NCI-H1930 (cell line): ENCODE data around the gene COL4A6.
"Not testable (repeated sequence)": the region's sequence is repeated elsewhere in the genome, so short reads cannot be mapped to it uniquely, and the experiment has no call there.

Experiments
- DNase-seq, 2 experiments: peaks; one replicate each; lab custom pipeline; 2025; lab: John Stamatoyannopoulos, UW

COL4A6 gene

DNA sequence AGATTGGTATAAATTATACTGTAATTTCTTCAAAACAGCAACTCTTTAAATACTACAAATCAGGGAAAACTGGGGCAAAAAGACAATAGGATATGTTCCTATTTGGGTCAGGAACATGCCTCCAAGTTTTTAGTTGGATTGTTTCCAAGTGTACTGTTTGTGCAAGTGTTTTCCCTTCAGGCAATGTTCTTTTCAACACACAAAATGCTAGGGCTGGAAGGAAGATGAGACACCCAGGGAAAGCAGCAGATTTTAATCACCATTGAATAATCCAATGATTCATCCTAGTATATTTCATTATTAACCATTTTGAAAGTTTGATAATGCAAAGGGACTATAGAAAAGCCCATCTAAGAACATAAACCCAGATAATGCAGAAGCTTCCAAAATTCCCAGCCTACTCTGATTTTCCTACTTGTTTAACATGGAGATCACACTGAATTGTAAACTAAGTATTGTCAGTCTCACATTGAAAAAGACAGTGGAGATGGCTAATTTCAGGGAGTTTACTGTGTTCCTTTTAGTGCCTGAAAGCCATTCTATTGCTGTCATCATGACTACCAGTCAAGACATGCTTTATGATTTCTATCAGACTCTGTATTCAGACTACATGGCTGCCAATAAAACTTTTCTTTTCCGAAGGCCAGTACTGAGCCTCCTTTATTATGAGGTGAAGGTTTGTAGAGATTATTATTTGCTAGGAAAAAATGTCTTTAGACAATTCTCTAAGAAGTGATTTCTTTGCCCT, 38.6 kb downstream of the COL4A6 start:
- peak; percentile 68 to 83 for DNase-seq

DNA sequence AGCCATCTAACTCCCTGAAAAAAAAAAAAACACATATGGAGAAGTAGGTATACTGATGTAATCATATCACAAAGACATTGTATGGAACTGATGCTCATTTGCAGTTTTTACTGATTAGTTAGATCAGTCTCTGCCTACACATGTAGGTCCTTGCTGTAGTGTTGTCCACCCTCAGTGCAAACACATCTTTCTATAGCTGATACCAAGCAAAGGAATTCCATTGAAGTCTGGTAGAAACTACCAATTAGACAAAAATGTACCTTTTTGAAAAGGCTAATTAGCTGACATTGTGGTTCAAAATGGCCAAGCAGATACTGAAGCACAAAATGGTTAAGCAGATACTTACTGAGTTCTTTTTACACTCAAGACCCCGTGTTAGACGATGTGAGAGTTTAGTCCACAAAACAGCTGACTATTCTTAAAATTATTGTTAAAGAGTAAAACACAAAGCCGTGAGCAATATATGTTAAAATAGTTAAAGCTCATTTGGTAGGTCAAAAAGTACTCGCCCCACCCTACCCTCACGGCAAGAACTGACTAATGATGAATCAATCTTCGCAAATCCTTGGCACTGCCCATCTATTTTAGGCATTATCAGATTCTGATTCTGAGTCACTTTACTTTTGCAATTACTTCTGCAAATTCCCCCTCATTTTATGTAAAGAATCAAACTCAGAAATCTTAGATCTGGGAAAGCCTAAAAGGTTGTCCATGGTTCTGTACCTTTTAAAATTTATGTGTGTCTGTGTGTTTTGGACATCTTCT, 40.4 kb downstream of the COL4A6 start:
- no peak for DNase-seq

DNA sequence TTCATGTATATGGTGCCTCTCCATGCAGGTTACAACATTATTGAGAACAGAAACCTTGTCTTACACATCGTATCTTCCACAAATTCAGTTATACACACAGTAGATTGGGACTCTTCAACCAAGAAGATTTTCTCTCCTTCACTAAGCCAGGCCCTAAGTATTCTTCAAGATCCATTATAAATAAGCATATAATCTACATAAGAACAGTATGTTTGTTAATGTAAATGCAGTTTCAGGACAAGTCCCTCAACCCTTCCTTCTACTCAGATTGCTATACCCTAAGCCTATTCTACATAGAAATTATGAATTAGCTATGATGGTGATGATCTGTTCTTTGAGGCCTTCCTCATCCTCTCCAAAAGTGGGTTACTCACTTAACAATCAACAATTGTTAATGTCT, 41.2 kb downstream of the COL4A6 start:
- DNase-seq, result no peak

DNA sequence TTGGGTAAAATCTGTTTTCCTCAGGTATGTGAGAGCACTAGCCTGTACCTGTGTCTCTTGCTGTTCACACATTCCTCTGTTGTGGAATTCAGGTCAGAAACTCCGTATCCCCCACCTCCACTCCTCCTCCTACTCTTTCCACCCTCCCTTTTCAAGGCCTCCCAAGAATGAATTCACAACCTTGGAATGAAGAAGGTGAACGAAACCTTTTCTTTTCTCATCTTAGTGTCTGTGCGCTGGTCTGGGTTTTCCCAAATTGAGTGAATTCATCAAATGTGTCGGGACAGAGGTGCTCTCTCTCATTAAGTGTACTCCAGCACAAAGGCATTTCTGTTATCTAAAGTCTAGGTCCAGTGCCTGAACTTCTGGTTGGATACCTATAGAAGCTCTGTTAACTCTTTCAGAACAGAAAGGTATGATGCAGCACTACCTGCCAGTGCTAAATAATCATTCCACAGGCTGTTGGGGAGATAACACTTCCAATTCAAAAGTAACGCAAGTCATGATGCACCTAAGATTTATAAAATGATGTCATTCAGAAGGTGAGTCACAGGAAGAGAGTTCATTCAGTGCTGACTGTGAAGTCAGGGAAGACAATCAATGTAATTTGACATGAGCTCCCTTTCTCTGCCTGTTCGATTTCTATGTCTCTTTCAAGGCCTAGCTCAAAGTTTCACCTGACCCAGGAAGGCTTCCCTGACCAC, 41.9 kb downstream of the COL4A6 start:
- DNase-seq, result no peak

DNA sequence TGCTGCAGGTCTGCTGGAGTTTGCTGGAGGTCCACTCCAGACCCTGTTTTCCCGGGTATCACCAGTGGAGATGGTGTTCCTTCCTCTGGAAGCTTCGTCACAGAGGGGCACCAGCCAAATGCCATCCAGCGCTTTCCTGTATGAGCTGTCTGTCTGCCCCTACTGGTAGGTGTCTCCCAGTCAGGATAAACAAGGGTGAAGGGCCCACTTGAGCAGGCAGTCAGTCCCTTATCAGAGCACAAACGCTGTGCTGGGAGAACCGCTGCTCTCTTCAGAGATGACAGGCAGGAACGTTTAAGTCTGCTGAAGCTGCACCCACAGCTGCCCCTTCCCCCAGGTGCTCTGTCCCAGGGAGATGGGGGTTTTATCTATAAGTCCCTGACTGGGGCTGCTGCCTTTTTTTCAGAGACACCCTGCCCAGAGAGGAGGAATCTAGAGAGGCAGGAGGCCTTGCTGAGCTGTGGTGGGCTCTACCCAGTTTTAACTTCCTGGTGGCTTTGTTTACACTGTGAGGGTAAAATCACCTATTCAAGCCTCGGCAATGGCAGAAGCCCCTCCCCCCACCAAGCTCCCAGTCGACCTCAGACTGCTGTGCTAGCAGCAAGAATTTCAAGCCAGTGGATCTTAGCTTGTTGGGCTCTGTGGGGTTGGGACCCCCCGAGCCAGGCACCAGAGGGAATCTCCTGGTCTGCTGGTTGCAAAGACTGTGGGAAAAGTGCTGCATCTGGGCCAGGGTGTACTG, 47.1 kb downstream of the COL4A6 start:
- not testable (repeated sequence) for DNase-seq

DNA sequence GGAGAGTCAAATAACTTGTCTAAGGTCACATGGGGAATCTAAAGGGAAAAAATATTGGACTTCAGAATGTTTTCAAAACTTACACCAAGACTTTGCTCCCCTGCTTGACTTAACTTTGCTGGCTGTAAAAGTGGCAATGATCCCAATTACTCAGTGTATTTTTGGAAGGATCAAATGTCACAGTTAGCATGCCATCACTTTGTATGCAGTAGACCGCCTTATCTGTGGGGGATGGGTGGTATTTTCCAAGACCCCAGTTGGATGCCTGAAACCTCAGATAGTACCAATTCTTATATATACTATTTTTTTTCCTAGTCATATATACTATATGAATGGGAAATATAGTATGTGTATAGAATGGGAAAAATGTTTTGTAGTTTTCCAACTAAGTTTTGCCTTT, 53.4 kb downstream of the COL4A6 start:
- no peak for DNase-seq

DNA sequence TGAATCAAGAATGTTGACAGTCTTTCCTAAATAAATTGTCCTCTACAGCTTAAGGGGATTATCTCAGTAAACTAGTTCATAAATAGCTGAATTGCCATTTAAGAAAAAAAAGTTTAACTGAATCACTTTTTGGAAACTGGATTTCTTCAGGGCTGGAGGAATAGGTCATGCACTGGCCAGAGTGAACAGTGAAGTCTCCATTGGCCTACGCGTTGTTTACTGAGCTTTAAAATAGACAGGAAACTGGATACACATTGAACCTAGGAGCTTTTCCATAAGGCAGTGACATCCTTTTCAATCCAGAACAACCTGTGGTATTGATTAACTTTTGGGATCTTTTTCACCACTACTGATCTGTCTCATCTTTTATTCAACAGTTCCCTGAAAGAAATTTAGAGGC, 58.0 kb downstream of the COL4A6 start:
- no peak for DNase-seq

DNA sequence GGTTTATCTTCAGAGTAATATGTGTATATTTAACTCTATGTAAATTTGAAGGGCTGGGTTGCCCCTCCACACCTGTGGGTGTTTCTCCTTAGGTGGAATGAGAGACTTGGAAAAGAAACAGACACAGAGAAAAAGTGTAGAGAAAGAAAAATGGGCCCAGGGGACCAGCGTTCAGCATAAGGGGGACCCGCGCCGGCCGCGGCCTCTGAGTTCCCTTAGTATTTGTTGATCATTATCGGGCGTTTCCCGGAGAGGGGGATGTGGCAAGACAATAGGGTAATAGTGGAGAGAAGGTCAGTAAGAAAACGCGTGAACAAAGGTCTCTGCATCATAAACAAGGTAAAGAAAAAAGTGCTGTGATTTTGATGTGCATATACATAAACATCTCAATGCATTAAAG, 61.4 kb downstream of the COL4A6 start:
- DNase-seq, result peak in 1 of 2 experiments; percentile 6

DNA sequence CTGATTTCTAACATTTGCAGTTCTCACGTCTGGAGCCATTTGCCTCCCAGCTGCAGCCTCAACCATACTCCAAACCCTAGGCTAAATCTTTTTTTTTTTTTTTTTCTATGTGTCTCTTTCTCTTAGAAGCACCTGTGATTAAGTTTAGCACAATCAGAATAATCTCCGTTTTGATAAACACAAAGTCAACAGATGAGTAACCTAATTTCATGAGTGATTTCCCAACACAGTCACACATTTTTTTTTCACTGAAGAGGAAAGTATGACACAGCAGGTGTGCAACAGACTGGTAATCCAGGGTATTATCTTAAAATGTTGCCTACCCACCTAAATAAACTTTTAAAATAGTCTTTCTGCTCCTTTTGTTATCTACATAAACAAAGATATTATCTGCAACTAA, 62.6 kb downstream of the COL4A6 start:
- DNase-seq, result peak; percentile 51 to 77

DNA sequence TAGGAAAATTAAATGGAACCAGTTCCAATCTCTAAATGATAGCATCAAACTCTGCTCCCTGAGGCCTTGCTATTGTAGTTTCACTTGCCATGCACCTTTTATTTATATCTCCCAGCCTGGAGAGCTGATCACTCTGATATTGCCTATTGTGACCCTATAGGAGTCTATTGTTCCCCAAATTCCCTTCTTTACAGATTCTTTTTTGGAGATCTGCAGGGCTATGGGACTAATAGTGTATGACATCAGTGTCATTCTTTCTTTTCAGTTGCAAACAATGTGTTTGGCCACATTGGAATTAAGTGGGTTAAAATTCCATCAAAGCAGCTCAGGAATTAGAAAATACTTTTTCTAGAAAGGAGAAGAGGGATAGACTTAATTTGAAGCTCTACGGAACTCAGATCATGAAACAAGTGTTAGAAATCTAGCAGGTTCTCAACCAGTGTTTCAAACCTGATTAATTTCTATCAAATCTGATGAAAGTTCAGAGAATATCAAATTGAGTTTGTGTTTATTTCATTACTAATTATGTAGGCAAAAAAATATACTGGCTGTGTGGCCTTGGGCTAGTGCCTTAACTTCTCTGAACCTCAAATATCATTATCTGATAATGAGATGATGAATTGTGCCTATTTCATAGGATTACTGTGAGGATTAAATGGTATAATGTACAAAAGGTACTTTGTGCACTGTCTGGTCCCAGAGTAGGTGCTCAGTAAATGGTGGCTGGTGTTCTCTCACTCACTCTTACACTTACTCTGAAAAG, 71.4 kb downstream of the COL4A6 start:
- DNase-seq, result no peak

DNA sequence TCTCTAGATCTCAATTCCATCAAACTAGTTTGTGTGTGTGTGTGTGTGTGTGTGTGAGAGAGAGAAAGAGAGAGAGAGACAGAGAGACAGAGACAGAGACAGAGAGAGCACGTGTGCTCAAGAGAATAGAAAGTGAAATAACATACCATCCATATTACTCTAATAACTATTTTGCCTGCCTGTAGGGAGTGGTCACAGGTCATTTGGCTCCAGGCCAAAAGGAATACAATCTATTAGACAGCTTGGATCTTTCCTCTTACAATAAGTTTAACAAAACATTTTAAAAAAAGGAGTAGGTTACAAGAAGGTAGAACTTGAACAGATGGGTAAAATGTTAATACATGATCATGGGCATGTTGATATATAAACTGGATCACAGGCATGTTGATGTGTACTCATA, 76.2 kb downstream of the COL4A6 start:
- no peak for DNase-seq

DNA sequence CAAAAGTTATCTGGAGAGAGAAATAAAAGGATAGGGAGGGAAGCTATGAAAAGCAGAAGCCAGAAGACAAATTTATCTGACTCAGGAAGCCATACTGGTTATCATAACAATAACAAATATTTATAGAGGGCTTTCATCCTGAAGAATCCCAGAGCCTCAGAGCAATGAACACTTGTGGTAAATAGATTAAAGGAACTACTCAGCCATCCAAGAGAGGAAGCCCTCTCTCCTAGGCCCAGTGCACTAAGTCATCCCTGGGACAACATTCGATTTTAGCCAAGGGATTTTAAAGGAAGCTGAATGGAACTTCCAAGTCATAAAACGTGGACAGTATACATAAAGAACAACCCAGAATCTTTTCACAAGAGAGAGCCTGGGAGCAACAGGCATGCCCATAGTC, 76.9 kb downstream of the COL4A6 start:
- DNase-seq, result no peak

DNA sequence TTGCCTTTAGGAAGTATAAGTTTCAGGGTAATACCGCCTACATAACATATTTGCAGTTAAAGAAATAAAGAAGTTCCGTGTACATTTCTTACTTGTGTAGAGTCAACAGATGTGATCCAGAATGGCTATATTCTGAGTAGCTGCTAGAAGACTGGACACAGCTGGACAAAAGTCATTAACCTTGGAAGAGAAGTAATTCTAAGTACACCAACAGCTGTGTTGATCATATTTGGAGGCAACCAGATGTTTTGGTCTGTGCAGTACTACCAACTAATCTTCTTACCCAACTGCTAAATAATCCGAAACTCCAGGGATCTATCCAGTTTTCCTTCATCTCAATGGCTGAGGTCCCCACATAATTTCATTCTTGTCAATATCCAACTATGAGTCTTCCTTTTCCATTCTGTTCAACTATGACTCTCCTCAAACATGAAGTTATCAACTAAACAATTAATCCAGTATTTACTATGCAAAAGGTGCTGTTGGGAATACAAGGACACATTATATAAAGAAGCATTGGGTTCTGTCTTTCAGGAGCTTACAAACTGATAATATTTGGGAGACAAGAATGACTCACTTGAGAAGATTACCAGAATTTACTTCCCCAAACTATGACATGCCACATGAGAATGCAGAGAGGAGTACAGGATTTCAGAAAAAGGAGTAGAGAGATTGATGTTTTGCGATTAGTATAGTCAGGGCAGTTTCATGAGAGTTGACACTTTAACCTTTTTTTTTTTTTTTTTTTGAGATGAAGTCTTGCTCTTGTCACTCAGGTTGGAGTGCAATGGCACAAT, 78.2 kb downstream of the COL4A6 start:
- no peak for DNase-seq

DNA sequence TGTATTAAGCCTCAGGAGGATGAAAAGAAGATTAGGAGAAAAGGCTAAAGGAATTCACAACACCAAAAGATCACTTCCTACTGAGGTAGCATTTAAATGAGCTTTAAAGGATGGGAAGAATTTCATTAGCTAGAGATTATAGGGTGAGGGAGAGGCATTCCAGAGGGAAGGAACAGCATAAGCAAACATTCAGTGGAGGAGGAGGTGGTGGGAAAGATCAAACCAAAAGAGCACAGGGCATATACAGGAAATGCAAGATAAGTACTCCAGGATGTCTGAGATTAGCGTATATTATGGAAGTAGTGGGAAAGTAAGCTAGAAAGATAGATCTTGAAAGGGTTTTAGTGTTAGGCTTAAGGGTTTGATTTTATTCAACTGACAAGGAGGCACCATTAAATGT, 84.8 kb downstream of the COL4A6 start:
- DNase-seq, result no peak

DNA sequence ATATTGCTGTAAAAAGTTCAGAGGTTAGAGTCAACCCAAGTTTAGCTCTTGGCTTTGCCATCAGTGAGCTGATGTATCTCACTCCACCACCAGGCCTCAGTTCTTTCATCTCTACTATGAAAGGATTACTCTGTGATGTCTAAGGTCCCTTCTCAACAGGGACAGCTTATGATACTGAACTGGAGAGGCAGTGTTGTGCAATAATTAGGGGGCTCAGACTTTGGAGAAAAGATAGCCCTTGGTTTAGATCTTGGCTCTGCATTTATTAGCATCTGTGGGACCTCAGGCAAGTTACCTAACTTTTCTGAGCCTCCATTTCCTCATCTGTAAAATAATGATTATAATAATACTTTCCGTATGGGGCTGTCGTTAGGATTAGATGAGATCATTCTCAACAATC, 89.0 kb downstream of the COL4A6 start:
- DNase-seq, result no peak

DNA sequence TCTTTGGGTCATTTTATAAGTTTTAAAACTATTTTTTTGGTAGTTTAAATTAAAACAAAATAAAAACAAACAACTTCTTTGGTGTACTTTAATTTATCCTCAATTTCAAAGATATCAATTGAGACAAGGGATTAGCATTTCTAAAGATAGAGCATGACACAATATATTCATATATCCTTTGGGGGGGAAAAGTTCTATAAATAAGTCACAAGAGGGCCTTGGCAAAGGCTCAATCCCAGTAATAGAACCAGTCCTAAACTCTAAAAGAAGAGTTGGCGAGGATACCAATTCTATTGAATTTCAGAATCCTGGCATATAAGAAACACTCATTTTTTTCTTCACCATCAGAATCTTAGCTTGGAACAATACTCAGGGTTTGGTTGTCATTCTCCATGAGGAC, 89.7 kb downstream of the COL4A6 start:
- DNase-seq, result no peak

DNA sequence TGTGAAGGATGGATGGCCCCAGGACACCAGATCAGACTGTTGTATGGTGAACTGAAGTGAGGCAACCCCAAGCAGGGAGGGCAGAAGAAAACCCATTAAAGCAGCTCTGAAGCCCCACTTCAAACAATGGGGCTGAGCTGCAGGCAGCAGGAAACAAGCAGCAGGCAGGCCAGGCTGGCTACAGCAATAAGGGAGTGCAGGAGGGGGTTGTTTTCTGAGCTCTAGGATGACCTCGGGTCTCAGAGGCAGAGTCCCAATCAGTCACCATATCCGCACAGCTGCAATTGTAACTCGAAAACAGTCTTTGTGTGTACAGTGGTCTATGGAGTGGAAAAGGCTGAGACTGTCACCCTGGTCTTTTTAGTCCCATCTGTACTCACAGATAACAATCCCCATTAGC, 90.4 kb downstream of the COL4A6 start:
- peak; percentile 36 to 39 for DNase-seq

DNA sequence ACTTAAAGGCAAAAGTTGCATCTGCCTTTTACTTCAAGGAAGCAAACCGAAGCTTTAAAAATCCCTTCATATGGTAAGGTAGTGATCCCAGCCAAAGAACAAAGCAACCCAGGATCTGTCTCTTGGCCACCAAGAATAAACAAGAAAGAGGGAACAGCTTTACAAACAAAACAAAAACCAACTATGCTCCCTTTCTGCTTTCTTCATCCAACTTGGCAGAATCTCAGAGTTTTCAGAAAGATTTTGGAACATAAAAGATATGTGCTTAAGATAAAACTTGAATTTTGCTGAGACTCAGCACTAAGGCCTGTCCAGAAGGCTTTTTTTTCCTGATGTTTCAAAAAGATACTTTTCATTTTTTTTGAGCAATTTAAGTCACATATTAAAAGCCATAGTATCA, 94.0 kb downstream of the COL4A6 start:
- DNase-seq, result no peak

DNA sequence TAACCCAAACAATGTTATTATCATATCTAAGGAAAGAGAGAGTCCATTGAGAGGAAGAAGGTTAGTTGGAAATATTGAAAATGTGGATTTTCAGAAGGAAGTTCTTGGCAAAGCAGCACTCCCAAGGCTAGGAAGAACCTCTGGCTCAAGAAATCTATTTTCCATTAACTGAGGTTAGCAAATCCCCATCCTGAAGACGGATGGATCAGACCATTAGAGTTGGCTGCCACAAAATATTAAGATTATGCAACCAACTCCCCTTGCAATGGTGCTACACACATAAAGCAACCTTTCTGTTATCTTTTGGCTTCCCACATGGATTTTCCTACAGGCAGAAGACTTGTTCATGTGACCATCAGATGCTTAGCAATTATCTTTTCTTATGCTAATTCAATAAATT, 96.3 kb downstream of the COL4A6 start:
- no peak for DNase-seq

DNA sequence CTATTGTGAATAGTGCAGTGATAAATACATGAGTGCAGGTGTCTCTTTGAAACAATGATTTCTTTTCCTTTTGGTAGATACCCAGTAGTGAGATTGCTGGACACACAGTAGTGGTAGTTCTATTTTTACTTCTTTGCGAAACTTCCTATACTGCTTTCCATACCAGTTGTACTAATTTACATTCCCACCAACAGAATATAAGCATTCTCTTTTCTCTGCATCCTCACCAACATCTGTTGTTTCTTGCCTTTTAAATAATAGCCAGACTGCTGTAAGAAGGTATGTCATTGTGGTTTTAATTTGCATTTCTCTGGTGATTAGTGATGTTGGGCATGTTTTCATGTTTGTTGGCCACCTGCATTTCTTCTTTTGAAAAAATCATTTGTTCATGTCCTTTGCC, 105.9 kb downstream of the COL4A6 start:
- DNase-seq, result no peak
